GM20431 (cell line): Measurements from ENCODE around the gene PDE1C.
"Not testable (repeated sequence)": the region's sequence is repeated elsewhere in the genome, so short reads cannot be mapped to it uniquely, and the experiment has no call there.

Experiments
- in situ Hi-C: fragments of 300-500 bp; cut with MseI, MboI; formaldehyde crosslinking; loops from one replicate; pipeline ENCODE4 v1.15.0; 2020; ENCODE audit warnings: low sequenced_read_pairs; ENCODE audit not compliant: unreplicated experiment

Gene PDE1C

DNA sequence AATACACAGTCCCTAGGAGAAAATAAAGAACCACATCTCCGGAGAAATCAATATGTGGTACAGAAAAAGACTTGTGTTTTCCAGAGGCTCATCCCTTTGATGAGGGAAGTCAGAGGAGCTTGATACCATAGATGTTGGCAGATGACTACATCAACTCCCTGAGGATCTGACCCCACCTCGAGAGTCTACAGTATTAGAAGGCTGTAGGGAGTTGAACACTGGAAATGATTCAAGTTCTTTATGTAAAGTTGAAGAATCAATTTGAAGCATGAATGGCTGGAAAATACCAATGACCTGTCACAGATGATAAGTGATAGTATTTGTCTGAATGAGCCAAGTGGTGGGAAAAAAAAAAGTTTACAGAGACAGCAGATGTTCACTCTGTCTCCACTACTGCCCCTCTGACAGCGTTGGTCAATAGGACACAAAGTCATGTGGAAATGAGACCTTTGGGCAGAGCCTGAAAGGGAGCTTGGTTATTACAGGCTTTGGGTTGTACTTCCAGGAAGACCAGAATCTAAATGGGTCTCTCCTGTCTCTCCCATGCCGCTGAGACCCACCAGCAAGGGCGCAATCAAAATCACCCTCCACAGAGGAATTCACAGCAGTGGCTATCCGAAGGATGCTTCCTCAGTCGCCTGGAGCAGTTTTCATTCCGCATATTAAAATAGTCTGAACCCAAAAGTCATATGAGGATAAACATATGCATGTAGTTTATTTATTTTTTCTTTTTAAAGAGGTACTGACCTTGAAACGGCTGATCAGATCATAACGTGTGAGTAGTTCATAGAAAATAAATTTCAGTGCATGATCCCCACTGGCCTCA is 197.4 kb downstream of the PDE1C start:
- in situ Hi-C loops: no loop called here

DNA sequence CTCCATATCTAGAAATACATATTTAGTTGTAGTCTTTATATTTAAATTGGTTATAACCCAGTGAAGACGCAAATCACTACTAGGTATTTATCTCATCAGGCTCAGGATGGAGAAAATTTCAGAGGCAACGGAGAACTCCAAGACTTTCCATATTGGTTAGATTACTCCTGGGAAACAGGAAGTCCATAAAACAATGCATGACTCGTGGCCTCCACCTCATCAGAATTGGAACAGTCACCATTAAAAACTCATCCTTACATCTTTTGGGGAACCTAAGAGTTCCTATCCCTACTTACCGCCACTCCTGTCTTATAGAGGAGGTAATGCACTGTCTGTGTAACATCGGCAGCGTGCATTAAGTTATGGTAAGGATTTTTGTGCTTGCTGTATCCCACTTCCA is 205.6 kb downstream of the PDE1C start:
- in situ Hi-C loops: no loop called here

DNA sequence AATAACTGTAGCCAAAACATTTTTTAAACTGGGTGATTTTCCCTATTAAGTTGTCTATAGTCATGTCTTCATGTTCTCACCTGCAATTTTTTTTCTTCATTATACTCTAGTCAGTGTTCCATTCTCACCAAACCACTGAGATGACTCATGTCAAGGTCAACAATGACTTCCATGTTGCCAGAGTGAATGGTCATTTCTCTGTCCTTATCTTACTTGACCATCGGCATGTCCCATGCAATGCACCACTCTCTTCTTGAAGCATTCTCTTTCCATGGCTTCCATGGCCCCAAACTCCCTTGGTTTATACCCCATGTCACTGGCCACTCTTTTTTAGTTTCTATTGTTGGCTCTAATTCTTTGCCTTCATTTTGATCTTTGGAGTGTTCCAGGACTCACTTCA is 209.3 kb downstream of the PDE1C start:
- in situ Hi-C loops: no loop called here

DNA sequence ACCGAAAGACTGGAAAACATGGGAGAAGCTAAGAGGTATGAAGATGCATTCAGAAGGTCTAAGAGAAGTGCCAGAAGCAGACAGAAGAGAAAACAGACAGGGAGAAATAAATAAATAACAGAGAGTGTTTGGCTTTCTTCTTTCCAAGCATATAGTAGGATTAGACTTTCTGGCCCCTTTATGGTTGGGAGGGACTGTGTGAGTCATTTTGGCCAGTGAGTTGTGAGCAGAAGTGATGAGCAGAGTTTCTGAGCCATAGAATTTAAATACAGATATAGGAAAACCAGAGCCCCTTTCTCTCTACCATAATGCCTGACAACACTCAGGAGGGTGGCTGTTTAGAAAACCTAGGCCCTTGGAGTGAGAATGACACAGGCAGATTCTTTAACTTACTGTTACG is 212.2 kb downstream of the PDE1C start:
- in situ Hi-C loops: no loop called here

DNA sequence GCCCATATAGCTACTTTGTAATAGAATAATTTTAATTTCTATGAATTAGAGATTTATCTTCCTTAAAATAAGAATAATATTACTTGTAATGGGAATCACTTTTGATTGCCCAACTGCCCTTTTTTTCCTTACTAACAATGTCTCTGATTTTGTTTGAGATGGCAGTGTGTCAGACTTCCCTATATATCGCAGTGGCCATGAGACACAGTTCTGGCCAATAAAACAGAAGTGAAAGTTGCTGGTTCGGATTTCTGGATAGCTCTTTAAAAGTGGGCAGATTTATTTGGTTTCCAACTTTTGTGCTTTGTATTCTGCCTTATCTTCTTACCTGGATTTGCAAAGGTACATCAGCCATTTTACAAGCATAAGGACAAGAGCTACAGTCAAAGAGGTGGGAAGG is 213.0 kb downstream of the PDE1C start:
- in situ Hi-C loops: no loop called here

DNA sequence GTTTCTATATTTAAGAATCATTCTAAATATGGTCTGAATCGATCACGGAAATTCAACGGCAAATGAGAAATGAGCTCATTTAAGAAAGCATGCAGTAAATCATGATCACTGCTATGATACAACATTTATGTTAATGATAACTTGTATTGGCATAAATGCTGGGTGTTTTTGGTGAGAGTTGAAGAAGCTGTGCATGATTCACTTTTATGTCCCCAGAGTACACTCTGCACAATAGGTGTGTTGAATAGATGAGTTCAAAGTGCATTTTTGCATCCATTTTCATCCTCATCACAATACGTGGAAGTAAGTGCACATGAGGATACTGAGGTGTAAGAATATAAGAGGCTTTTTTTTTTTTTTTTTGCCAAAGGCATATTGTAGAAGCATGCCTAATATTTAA is 213.9 kb downstream of the PDE1C start:
- in situ Hi-C loops: no loop called here

DNA sequence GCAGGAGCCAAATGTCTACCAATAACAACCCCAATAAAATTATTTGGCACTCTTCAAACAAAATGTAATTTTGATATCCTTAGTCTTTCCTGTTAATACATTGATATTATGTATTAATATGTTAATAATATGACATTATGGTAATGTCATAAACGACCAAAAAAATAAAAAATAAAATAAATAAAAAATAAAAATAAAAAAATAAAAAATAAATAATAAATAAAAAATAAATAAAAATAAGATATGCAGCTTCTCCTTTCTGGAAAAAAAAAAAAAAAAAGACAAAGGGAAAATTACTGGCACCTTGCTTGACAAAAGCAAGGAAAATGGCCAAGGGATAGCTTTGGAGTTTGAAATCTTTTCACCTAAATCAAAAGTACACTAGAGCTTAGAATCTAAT is 214.7 kb downstream of the PDE1C start:
- in situ Hi-C loops: no loop called here

DNA sequence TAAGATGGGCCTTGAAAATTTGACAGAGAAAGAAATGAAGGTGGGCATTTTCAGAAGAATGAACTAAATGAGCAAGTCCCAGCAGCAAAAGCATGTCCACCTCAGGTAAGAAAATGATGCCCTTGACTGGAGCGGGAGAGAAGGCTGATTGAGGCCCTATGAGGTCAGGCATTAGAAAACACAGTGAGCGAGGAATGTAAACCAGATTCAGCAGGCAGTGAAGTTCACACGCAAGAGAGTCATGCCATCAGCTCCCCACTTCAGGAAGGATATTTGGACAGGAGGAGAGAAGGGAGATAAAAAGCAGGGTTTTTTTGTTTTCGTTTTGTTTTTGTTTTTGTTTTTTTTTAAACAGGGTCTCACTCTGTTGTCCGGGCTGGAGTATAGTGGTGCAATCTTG is 216.8 kb downstream of the PDE1C start:
- in situ Hi-C loops: no loop called here

DNA sequence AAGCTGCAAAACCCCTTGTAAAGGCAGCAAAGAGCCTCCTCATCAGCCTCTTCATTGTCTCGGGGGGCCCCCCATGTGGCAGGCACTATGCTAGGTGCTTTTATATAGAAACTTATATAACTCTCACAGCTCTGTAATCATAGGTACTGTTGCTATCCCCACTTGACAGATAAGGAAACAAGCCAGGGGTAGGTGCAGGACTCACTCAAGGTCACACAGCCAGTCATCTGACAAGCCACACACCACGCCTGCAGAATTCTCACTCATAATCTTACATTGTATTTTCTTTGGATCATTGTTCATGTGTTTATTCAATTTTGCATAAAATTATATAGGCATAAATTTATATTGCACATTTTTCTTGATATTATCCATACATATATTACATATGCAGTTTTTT is 217.7 kb downstream of the PDE1C start:
- in situ Hi-C loops: no loop called here

DNA sequence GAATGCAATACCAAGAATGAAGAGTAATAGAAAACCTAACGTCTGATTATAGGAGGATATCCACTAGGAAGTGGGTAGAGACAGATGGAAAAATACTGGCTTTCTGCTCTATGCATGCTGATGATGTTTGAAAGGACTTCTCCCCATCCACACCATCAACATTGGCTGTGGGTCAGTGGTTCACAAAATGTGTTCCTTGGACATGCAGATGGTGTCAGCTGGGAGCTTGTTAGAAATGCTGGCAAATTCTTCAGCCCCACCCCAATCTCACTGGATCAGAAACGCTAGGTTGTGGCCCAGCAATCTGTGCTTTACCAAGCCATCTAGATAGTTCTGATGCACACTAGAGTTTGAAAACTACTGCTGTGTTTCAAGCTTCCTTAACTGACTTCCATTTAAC is 219.1 kb downstream of the PDE1C start:
- in situ Hi-C loops: no loop called here

DNA sequence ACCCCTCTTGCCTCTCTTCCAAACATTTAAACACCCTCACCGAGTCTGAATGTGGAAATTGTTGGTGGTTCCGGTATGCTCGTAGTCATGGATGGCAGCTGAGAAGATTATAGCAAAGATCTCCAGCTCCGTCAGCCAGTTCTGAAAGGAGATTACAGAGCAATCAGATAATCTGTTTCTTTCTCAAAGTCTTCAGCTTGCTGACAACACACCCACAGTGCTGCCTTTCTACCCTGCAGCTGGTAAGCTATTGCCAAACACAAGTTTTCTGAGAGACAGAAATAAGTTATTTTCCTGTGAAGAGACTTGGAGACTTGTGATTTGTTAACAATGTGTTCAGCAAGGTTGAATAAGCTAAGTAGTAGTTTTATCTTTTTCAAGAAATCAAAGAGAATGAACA is 219.6 kb downstream of the PDE1C start:
- in situ Hi-C loops: no loop called here

DNA sequence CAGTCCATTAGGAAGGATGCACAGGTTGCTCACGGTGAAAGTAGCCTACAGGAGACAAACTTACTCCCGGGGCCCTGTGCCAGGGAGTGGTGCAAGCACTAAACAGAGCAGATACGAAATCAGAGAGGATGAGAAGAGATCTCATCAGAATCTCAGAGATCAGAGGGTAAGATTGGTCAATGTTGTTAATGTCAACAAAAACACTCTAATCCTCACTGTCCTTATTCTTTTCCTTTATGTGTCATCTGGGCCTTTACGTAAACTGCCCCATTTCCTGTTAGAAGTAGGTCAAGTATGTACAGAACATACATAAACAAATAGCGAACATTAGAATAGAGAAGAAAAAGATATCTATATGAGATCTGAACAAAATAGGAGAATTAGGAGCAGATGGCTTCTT is 220.1 kb downstream of the PDE1C start:
- in situ Hi-C loops: no loop called here

DNA sequence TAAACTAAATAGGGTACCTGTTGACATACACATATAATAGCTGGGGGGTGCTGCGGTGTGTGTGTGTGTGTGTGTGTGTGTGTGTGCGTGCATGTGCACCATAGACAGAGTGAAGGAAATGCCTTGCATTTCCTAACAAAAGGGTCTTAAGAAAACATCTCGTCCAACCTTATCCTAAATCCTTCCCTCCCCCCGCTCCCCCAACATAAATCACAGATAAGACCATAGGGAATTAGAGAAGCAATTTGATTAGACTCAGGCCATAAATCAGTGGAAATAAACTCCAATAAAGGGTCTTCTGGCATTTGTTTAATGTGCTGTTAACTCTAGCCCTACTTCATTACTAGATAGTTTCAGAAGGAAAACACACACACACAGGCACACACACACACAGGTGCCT is 234.7 kb downstream of the PDE1C start:
- in situ Hi-C loops: no loop called here

DNA sequence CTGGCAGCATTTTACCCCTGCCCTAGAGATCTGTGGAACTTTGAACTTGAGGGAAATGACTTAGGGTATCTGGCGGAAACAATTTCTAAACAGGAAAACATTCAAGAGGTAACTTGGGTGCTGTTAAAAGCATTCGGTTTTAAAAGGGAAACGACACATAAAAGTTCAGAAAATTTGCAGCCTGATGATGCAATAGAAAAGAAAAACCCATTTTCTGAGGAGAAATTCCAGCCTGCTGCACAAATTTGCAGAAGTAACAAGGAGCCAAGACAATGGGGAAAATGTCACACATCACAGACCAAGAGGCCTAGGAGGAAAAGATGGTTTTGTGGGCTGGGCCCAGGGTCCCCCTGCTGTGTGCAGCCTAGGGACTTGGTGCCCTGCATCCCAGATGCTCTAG is 236.6 kb downstream of the PDE1C start:
- in situ Hi-C loops: not testable (repeated sequence)

DNA sequence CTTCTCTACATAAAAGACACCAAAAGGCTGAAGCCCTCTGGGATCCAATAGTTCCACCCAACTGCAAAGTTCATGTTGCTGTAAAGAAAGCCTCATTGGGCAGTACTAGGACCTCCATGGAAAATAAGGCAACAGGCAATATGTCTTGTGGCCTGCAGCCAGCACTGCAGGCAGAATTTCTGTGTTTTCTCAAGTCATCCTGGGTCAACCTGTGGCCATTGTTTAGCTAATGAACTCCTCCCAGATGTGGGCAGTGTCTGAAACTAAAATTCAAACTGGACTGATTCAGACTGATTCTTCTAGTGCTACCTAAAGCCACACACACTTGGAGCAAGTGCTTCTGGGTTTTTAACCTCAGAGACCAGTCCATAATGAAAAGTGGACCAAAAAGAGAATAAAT is 241.7 kb downstream of the PDE1C start:
- in situ Hi-C loops: no loop called here

DNA sequence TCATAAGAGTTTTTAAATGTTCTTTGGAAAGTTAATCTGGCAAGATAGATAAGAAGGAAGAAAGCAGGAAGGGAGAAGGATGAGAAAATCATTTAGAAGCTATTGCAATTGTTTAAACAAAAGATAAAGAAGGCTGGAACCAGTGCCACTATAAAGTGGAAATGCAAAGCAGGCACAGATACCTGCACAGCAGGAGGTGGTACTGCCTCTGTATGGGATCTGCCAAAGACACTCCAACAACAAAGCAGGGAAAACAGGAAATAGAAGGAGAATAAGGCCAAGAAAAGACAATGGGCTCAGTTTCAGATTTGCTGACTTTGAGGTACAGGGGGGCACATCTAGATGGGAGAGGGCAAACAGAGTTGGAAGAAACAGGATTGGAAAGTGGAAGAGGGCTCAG is 244.6 kb downstream of the PDE1C start:
- in situ Hi-C loops: no loop called here

DNA sequence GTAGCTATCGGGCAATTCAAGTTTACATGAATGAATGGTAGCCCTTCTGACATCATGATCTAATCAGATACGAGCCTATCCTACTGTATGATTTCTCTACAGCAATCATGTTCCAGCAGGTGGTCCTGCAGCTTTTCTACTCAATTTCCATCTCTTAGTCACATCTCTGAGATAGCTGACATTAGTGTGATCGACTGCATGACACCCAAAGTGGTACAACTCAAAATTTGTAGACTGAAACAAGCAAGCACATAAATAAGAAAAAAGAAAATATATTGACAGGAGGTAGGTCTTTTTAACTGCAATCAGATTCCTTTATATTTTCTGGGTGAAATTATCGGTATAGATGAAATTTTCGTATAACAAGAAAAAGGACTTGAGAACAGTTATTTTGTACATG is 251.2 kb downstream of the PDE1C start:
- in situ Hi-C loops: no loop called here

DNA sequence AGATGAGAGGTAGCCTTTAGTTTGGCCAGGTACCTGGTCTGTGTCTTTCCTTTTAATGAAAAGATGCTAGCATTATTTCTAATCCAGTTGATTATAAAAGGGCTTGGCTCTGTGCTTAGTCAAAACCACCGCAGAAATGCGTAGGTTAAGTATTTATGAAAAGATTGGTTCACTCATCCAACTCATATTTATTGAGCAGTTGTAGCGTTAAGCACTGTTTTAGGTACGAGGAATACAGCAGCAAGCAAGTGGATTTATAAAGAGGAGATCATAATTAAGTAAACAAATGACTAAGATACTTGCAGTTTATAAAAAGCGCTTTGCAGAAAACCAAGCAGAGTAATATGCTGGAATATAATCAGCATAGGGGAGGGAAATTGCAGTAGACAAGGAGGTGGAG is 253.4 kb downstream of the PDE1C start:
- in situ Hi-C loops: no loop called here

DNA sequence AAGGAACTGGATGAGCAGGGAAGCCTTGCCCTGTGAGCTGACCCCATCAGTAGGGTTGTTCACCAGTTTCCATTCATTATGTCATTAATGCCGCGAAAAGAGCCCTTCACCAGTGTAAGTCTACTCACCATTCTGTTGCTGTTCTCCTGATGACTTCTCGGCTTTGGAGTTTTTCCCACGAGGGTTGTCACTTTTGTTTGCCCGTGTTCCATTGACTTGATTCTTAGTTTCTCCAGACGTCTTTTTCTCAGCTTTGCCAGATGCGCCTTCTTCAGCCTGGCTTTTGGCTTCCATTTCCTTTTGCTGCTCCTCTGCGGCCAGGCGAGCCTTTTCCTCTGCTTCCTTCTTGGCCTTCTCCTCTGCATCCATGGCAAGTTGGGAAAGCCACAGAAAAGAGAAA is 254.4 kb downstream of the PDE1C start:
- in situ Hi-C loops: no loop called here

DNA sequence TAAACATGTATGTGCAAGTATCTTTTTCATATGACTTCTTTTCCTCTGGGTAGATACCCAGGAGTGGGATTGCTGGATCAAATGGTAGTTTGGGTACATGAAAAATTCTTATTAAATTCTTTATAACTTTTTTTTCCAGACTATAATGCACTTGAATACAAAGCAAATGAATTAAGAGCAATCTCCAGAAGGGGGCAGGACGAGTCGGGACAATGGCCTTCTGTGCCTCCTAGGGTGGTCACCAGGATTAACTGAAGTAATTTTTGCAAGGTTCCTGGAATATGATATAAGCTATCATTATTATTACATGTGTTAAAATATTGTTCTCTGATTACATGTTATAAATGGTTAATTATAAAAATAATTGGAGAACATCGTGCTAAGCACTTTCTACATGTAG is 256.0 kb downstream of the PDE1C start:
- in situ Hi-C loops: no loop called here

DNA sequence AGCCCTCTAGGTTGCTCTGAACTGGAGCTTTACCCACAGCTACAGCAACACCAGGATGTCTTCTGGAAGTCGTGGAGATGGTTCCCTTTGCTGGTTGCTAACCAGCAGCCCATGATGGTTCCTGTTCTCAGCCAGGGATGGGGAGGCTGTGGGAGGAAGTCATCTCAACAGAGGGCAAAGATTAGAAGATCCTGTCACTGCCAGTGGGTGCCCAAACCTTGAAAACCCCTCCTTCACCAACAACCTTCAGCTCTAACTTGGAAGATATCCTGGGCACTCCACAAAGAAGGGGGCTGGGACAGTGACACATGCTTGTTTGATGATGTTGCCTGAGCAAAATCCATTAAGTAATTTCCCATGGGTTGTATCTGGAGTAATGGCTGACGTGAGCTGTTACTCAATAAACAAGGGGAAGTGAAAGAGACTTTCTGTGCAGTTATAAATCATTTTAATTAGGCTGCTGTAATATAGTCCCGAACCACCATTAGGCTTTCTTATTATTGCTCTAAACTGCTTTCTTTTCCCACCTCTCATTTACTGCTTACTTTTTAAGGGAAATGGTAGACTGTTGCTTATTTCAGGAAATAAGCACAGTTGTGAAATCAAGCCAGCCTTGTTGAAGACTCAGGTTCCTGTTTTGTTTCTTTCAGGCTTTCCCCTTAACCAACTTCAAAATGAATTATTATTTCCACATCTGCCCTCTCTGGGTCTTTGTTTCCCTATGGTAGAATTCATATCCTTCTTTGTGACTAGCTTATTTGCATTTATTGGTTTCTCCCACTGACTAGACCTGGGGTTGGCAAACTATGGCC is 258.4 kb downstream of the PDE1C start:
- in situ Hi-C loops: no loop called here
